ENCODE results near the gene GMNN. TPM values are rescaled to one million over a fixed set of nuclear protein-coding genes. Genes with fewer than 3 reads are reported as not detected.

Gene GMNN
- total and polyA plus RNA-seq, 11 donors = 4.5 to 19.2 (median 6.8) TPM

- 89 to 95% (median 94%) methylated on average over 3 of the region's 3 CpGs for WGBS, 4 donors
- no peak for TF ChIP-seq CTCF (IDR thresholded peaks at IDR 0.05)
- no peak for TF ChIP-seq POLR2A (IDR thresholded peaks at IDR 0.05)
- H3K9me3 ChIP-seq = no peaks in the 10 kb centered on the region
- intact Hi-C loops (cut with DNase I) = loop anchor here in 4 of 10 donors (5.0 to 10.0 kb wide), 4 partner anchors 175 to 325 kb away; no protein-coding TSS in a partner anchor
- H3K4me3 ChIP-seq = no peak overlapping the region
- no peak for ATAC-seq
- DNase-seq = no peak
- H3K36me3 ChIP-seq = no peaks in the 10 kb centered on the region
- H3K4me1 ChIP-seq = peaks cover 0 to 9% (median 0%) of the 10 kb centered on the region in 12 donors
- H3K27me3 ChIP-seq = no peaks in the 10 kb centered on the region
- no peak overlapping the region for H3K27ac ChIP-seq
These were observed 15.0 kb upstream of the GMNN start for GRCh38 chr6:24759718-24760117.

GRCh38 chr6:24760210-24760609 is 14.5 kb upstream of the GMNN start:
- no peaks in the 10 kb centered on the region for H3K27me3 ChIP-seq
- no peak overlapping the region for H3K27ac ChIP-seq
- no peak for ATAC-seq
- 91 to 97% (median 94%) methylated on average over 5 of the region's 5 CpGs for WGBS, 4 donors
- H3K4me1 ChIP-seq = peaks cover 0 to 9% (median 0%) of the 10 kb centered on the region in 12 donors
- no peaks in the 10 kb centered on the region for H3K9me3 ChIP-seq
- TF ChIP-seq CTCF (IDR thresholded peaks at IDR 0.05) (no peak), POLR2A (IDR thresholded peaks at IDR 0.05) (no peak)
- intact Hi-C loops (cut with DNase I) = loop anchor here in 4 of 10 donors (5.0 to 10.0 kb wide), 4 partner anchors 175 to 325 kb away; no protein-coding TSS in a partner anchor
- DNase-seq = no peak
- H3K36me3 ChIP-seq = no peaks in the 10 kb centered on the region
- H3K4me3 ChIP-seq = no peak overlapping the region

- DNase-seq (no peak), ATAC-seq (no peak)
- H3K27ac ChIP-seq = no peak overlapping the region
- no peaks in the 10 kb centered on the region for H3K27me3 ChIP-seq
- no peaks in the 10 kb centered on the region for H3K9me3 ChIP-seq
- H3K4me3 ChIP-seq = no peak overlapping the region
- intact Hi-C loops (cut with DNase I) = loop anchor here in 4 of 10 donors (5.0 to 10.0 kb wide), 4 partner anchors 177 to 327 kb away; no protein-coding TSS in a partner anchor
- no peak for TF ChIP-seq CTCF (IDR thresholded peaks at IDR 0.05)
- TF ChIP-seq POLR2A (IDR thresholded peaks at IDR 0.05) = no peak
- WGBS, 4 donors = 86 to 92% (median 89%) methylated on average over 9 to 17 of the region's 17 CpGs
- H3K4me1 ChIP-seq = peaks cover 0 to 9% (median 0%) of the 10 kb centered on the region in 12 donors
- H3K36me3 ChIP-seq = no peaks in the 10 kb centered on the region
These were observed 13.4 kb upstream of the GMNN start for GRCh38 chr6:24761193-24761835.

GRCh38 chr6:24761851-24762250 is 12.9 kb upstream of the GMNN start:
- no peak overlapping the region for H3K27ac ChIP-seq
- no peak for ATAC-seq
- TF ChIP-seq POLR2A (IDR thresholded peaks at IDR 0.05) = no peak
- TF ChIP-seq CTCF (IDR thresholded peaks at IDR 0.05) = no peak
- H3K4me3 ChIP-seq = no peak overlapping the region
- intact Hi-C loops (cut with DNase I) = loop anchor here in 4 of 10 donors (5.0 to 10.0 kb wide), 4 partner anchors 177 to 327 kb away; no protein-coding TSS in a partner anchor
- DNase-seq = no peak
- no peaks in the 10 kb centered on the region for H3K9me3 ChIP-seq
- peaks cover 0 to 8% (median 0%) of the 10 kb centered on the region in 12 donors for H3K4me1 ChIP-seq
- no peaks in the 10 kb centered on the region for H3K36me3 ChIP-seq
- H3K27me3 ChIP-seq = no peaks in the 10 kb centered on the region
